ENCODE results near the gene GNAI2.
"Not testable (repeated sequence)": the region's sequence is repeated elsewhere in the genome, so short reads cannot be mapped to it uniquely, and the experiment has no call there.

Gene GNAI2

DNA sequence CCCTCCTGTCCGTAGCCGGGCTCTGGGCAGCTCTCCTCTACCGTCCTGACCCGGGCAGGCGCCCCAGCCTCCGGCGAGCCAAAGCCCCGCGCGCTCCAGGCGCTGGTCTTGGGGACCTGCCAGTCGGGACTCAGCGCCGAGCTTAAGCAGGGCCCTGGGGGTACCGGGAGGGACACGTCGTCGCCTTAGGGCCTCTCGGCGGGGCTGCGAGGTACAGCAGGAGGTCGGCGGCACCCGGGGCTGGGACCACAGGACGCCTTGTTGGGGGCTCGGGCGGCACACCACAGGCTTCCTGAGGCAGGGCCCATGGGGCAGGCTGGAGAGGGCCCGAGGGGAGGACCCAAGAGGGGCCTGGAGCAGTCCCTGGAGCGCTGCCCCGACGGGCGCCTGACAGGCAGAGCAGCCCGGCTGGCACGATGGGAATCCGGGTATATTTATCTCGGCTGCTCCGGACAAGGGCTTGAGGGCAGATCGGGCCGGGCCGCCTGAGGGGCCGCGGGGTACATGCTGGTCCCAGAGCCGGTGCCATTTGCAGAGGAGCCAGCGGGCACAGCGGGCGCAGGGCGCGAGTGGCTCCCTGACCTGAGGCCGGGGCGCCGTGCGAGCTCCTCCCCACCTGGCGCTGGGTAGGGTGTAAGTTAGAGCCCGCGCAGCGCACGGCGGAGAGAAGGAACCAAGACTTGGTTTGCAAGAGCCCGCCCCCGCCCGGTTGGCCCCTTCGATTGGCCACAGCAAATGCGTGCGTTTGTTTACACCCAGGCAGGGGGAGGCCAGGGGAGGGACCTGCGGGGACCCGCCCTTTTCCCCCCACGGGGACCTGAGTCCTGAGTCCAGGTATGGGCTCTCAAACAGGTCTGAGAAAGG, 30.4 kb upstream of the GNAI2 start:
- peak; percentile 17 to 18 for DNase-seq

- no peak for DNase-seq
These were observed 28.5 kb upstream of the GNAI2 start for GRCh38 chr3:50207359-50208042.

DNA sequence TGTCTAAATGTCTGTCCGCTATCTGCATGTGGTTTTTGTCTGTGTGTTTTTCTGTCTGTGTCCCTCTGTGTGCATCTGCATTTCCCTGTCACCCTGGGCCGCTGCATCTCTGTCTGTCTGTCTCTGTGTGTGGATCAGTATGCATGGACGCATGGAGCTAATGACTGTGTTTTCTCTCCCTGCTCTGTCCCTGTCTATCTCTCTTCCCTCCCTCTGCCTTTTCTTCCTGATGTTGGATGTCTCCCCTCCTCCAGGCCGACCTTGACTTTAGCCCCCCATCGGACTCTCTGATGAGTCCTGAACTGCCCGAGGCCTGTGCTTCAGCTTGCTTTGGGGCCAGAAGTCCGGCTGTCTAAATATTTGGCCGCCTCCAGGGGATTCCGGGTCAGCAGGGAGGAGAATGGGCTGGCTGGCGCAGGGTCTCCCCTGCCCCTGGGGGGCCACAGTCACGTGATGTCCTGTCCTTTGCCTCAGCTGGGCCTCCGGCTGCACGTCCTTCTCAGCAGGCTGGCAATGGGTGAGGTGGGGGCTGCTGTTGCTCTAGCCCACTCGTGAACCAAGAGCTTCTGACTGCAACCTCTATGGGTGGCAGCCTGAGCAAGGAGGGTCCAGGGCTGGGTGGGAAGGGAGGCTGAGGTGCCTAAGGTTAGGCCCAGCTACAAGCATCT, 27.2 kb upstream of the GNAI2 start:
- no peak for DNase-seq

GRCh38 chr3:50210176-50210509, 25.9 kb upstream of the GNAI2 start:
- DNase-seq, result no peak

DNA sequence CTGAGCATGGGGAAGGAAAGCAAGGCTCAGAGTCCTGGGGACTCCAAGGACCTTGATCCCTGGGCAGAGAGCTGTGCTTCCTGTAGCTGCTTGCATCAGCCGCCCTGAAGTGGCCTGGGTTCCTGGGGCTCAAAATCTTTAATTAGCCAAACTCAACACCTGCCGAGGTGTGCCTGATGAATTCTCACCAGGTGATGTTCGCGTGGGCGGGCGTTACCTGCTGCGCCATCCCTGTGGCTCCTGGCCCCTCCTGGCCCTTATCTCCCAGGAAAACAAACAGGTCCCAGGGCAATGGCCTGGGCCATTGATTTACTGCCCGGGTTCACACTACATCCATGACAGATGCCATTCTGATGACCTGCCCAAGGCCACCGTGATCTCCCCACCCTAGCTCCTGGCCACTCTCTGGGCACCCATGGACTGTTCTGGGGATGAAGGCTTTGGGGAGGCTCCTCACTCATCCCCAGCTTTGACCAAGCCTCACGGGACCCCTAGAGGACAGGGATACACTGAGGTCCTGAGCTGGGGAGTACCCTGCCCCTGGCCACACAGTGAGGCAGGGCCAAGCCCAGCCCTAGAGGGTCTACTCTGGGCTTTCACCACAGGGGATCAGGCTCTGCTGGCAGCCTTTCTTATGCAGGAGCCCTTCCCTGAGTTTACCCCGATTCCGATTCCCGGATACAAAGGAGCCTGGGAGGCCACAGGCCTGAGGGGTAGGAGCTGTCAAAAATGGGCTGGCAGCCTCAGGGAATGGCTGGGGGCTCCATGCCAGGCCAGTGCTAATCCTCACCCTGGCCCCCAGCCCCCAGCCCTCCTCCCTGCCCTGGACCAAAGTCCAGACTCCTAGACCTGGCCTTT, 25.3 kb upstream of the GNAI2 start:
- DNase-seq, result no peak

GRCh38 chr3:50211368-50211717, 24.7 kb upstream of the GNAI2 start:
- DNase-seq, result not testable (repeated sequence)

- no peak for DNase-seq
These were observed 24.1 kb upstream of the GNAI2 start for GRCh38 chr3:50211930-50212329.

- no peak for DNase-seq
These were observed 23.5 kb upstream of the GNAI2 start for GRCh38 chr3:50212502-50212901.

DNA sequence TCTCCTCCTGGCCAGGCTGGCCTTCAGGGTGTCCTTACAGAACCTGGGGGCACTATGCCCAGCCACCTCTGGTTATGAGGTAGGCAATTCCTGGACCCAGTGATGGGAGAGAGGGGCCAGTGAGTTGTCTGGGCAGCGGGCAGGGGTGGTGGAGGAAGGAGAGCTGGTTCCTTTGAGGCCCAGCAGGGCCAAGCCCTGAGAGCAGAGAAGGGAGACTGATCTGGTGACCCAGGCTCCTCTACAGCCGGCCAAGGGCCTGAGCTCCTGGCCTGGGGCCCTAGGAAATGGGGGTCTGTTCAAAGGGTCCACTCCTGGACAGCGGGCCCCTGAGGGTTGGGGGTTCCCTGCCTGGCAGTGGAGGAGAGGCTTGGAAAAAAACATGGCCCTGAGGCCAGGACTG, 23.0 kb upstream of the GNAI2 start:
- DNase-seq, result no peak

GRCh38 chr3:50213373-50213772, 22.6 kb upstream of the GNAI2 start:
- DNase-seq, result no peak

GRCh38 chr3:50214824-50215223, 21.2 kb upstream of the GNAI2 start:
- no peak for DNase-seq

DNA sequence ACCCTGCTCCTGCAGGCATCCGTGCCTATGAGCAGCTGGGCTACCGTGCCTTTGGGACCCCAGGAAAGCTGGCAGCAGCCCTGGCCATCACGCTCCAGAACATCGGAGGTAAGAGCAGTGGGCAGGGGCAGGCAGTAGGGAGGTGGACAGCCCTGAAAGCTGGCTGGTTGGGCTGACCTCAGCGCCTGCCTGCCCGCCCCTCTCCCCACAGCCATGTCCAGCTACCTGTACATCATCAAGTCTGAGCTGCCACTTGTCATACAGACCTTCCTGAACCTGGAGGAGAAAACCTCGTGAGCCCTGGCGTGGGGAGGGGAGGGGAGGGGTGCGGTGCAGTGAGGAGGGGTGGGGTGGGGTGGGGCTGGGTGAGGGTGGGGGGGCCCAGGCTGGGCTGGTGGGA, 20.5 kb upstream of the GNAI2 start:
- no peak for DNase-seq

DNA sequence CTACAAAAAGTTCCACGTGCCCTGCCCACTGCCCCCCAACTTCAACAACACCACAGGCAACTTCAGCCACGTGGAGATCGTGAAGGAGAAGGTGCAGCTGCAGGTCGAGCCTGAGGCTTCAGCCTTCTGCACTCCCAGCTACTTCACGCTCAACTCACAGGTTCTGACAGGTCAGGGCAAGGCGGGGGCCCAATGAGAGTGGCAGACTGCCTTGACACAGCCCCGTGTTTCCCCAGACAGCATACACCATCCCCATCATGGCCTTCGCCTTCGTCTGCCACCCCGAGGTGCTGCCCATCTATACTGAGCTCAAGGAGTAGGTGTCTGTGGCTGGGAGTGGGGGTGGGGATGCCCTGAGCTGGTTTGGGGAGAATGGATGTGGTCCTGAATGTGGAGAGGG, 18.3 kb upstream of the GNAI2 start:
- DNase-seq, result no peak

- no peak for DNase-seq
These were observed 17.6 kb upstream of the GNAI2 start for GRCh38 chr3:50218448-50218847.

GRCh38 chr3:50219285-50219684, 16.7 kb upstream of the GNAI2 start:
- DNase-seq, result no peak

GRCh38 chr3:50220109-50220508, 15.9 kb upstream of the GNAI2 start:
- no peak for DNase-seq

DNA sequence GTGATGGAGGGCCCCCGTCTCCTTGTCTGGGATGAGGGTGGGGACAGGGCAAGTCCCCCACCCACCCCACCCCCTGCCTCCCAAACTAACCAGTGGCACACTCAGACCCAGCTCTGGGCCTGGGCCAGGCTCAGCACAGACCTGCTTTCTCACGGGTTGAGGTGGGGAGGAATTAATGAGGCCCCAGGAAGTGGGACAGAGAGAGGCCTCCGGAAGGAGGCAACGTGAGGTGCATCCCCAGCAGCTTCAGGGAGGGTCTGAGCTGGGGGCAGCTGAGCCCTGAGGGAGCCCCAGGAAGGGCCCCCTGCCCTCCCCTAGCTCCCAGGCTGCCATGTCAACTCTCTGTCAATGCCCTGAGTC, 15.0 kb upstream of the GNAI2 start:
- DNase-seq, result no peak

GRCh38 chr3:50221411-50222168, 14.4 kb upstream of the GNAI2 start:
- DNase-seq, result no peak

- DNase-seq, result no peak
These were observed 13.9 kb upstream of the GNAI2 start for GRCh38 chr3:50222169-50222528.

GRCh38 chr3:50224639-50225038, 11.4 kb upstream of the GNAI2 start:
- DNase-seq, result no peak

DNA sequence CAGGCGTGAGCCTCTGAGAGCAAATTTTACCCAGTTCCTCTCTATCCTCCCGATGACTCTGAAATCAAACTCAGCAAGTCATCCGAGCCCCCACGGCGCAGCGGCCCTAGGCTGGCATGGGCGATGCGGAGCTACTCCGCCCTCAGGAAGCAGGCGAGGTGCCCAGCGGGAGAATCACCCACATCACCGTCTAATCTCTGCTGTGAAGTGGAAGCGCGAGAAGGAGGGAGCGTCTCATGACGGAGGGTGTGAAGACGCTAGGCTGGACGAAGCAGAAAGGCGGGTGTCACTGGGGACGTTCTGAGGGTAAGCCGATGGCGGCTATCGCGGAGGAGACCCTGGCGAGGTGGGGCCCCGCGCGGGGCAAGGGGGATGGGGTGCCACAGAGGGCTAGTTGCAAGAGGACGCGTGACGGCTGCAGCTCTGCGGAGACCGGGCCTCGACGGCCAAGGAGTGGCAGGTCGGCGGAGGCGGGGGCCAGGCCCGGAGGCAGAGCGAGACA, 9.1 kb upstream of the GNAI2 start:
- peak in 1 of 2 donors; percentile 40 for DNase-seq
